Colonic mucosa (tissue), 4 donors: ENCODE measurements around the gene SULT4A1. TPM values are rescaled to one million over a fixed set of nuclear protein-coding genes. Genes with fewer than 3 reads are reported as not detected.

Experiments
- DNase-seq: peaks from one replicate; pipeline ENCODE4 v3.0.0-alpha.2; 2020
- H3K27ac ChIP-seq: fragments of 200-600 bp; one replicate; pipeline ENCODE4 v1.8.0; 2021
- H3K27me3 ChIP-seq: fragments of 200-600 bp; one replicate; pipeline ENCODE4 v1.8.0; 2021
- H3K36me3 ChIP-seq: fragments of 200-600 bp; one replicate; pipeline ENCODE4 v1.8.0; 2021
- H3K4me1 ChIP-seq: fragments of 200-600 bp; one replicate; pipeline ENCODE4 v1.8.0; 2021; ENCODE audit warnings: mild to moderate bottlenecking
- H3K4me3 ChIP-seq: fragments of 200-600 bp; one replicate; pipeline ENCODE4 v1.8.0; 2021
- H3K9ac ChIP-seq, 2 donors: one replicate each; pipeline ENCODE4 v1.7.0; 2013; ENCODE audit warnings: control low read depth in 2 of 2, low read depth in 2 of 2, low read length in 2 of 2
- H3K9me3 ChIP-seq: fragments of 200-600 bp; one replicate; pipeline ENCODE4 v1.8.0; 2021
- intact Hi-C: fragments of 100-400 bp; cut with DNase I; formaldehyde crosslinking; loops from one replicate; pipeline ENCODE4 v1.14.1; 2022
- total RNA-seq, 2 donors: library from RNA; stranded (reverse); fragmentation: NEBNext Ultra II Directional in 1 of 2; extraction: Animal tissue kit (Norgen Biotek cat#: 25700) in 1 of 2; gene quantifications; one replicate each; pipeline ENCODE4 v1.2.1, GENCODE V29; 2021
- TF ChIP-seq, protein P1 (sequence below): fragments of 200-600 bp; IDR thresholded peaks from one replicate; pipeline ENCODE4 v1.8.0; 2022; ENCODE audit warnings: antibody characterized with exemption, mild to moderate bottlenecking
- donor health status: healthy.
- donor health status: DM: no; HTN: no; CAD: no.
- donor health status: DM: no; HTN: no; CAD: no.

SULT4A1 gene
- total RNA-seq, 2 donors from 2014 or later, result 0.10 to 0.82 TPM

DNA sequence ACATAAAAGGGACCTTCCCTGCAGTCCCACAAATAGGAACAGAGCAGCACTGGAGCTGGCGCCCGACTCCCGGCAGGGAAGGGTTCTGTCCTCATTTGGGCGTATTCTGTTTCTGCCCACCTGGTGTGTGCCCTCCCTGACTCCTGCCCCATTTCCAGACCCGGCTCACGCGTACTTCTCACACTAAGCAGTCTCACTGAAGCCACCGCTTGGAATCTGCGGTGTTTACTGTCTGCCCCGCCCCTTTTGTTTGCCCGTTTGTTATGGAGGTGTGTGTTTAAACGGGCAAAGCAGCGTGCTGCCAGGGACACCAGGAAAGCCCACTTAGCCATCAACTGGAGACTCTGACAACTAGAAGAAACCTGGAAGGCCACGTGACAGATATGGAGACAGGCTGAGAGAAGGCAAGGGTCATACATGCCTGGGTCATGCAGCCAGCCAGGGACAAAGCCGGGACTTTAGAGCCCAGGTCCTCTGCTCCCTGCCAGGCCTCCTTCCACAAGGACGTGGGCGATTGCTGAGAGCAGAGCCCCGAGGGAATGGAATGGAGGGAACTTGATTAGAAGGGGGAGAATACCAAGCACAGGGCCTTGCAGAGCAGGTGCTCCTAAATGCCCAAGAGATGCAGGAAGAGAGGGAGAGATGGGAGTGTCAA, 41.5 kb downstream of the SULT4A1 start:
- H3K36me3 ChIP-seq, result no peaks in the 10 kb centered on the region
- intact Hi-C loops, result loop anchor here (10.0 kb wide), 1 partner anchor 124 kb away; no protein-coding TSS in a partner anchor
- H3K4me3 ChIP-seq, result no peak overlapping the region
- no peaks in the 10 kb centered on the region for H3K27me3 ChIP-seq
- no peak overlapping the region for H3K27ac ChIP-seq
- no peak for DNase-seq
- H3K9me3 ChIP-seq, result no peaks in the 10 kb centered on the region
- no peaks in the 10 kb centered on the region for H3K4me1 ChIP-seq
- TF ChIP-seq, protein P1, sequence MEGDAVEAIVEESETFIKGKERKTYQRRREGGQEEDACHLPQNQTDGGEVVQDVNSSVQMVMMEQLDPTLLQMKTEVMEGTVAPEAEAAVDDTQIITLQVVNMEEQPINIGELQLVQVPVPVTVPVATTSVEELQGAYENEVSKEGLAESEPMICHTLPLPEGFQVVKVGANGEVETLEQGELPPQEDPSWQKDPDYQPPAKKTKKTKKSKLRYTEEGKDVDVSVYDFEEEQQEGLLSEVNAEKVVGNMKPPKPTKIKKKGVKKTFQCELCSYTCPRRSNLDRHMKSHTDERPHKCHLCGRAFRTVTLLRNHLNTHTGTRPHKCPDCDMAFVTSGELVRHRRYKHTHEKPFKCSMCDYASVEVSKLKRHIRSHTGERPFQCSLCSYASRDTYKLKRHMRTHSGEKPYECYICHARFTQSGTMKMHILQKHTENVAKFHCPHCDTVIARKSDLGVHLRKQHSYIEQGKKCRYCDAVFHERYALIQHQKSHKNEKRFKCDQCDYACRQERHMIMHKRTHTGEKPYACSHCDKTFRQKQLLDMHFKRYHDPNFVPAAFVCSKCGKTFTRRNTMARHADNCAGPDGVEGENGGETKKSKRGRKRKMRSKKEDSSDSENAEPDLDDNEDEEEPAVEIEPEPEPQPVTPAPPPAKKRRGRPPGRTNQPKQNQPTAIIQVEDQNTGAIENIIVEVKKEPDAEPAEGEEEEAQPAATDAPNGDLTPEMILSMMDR, result no peak
- no peak overlapping the region for H3K9ac ChIP-seq

DNA sequence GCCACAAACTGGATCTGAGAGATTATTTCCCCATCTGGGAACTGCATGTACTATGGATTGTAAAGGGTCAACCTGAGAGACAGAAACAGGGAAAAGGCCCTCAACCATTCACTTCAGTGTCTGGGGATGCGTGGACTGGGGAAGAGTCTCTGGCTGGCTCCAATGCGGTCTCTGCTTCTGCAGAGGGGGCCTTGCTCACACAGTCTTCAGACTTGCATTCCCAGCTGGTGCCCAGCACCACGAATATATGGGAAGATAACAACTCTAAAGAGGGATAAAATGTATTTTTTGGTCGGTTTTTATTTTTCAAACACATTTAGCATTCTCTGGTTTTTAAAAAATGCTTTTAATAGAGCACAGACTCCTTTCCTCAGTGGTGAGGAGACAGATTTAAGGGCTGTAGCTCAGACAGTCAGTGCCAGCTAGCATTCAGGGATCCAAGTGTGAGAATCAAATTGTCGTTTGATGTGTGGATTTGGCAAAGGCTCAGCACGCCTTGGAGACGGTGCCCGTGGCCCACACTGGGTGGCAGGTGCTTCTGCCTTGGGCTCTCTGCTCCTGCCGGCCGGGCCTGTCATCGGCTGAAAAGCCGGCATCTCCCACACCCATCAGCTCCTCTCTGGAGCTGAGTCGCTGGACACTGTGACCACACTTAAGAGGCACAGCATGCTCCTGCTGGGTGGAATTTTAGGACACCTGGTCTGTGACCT, 42.2 kb downstream of the SULT4A1 start:
- TF ChIP-seq, protein P1, result no peak
- no peak overlapping the region for H3K4me3 ChIP-seq
- intact Hi-C loops, result loop anchor here (10.0 kb wide), 1 partner anchor 125 kb away; no protein-coding TSS in a partner anchor
- no peak overlapping the region for H3K27ac ChIP-seq
- H3K9me3 ChIP-seq, result no peaks in the 10 kb centered on the region
- no peak overlapping the region for H3K9ac ChIP-seq
- H3K36me3 ChIP-seq, result no peaks in the 10 kb centered on the region
- no peaks in the 10 kb centered on the region for H3K4me1 ChIP-seq
- H3K27me3 ChIP-seq, result no peaks in the 10 kb centered on the region
- no peak for DNase-seq

DNA sequence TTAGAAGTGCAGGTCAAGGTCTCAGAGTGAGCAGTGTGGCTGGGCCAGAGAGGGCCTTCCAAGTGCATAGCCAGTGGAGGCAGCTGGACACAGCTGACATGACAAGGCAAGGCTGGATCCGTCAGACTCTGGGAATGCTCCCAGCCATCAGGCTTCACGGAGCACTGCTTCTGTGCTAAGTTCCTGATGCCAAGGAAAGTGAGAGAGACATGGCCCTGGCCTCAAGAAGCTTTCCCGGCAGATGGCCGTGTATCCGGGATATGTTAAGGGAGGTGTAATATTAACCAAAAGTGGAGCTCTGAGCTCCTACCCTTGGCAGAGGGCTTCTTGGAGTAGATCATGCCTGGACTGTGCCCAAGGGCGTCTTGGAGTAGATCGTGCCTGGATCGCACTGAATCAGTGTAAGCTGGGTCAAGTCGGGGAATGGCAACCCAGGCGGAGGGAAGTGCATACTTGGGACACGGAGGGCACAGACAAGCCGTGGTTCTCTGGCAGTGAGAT, 42.8 kb downstream of the SULT4A1 start:
- no peaks in the 10 kb centered on the region for H3K9me3 ChIP-seq
- no peaks in the 10 kb centered on the region for H3K27me3 ChIP-seq
- H3K27ac ChIP-seq, result no peak overlapping the region
- DNase-seq, result no peak
- no peak overlapping the region for H3K4me3 ChIP-seq
- no peak overlapping the region for H3K9ac ChIP-seq
- H3K4me1 ChIP-seq, result no peaks in the 10 kb centered on the region
- H3K36me3 ChIP-seq, result no peaks in the 10 kb centered on the region
- intact Hi-C loops, result no loop called here
- TF ChIP-seq, protein P1, result no peak

DNA sequence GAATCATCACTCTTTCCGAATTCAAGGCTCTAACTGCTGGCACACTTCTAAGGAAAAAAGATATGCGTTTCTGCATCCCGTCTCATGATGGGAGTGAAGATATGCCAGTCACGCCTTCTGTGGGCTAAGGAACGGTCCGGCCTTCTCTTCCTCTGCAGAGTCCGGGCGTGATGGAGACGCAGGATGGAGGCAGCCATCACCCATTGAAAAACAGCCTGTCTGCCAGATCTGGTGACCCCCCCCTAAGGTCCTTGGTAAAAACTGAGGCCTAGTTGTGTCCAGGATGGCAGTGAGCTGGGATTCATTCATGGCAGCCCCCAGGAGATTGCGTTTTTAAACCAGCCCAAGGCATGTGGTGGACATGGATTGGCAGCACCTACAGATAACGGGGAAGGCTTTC, 43.3 kb downstream of the SULT4A1 start:
- intact Hi-C loops, result no loop called here
- Histone ChIP-seq H3K4me3 (no peak overlapping the region), H3K36me3 (no peaks in the 10 kb centered on the region), H3K9ac (no peak overlapping the region), H3K9me3 (no peaks in the 10 kb centered on the region), H3K4me1 (no peaks in the 10 kb centered on the region), H3K27ac (no peak overlapping the region), H3K27me3 (no peaks in the 10 kb centered on the region)
- no peak for DNase-seq
- TF ChIP-seq, protein P1, result no peak

DNA sequence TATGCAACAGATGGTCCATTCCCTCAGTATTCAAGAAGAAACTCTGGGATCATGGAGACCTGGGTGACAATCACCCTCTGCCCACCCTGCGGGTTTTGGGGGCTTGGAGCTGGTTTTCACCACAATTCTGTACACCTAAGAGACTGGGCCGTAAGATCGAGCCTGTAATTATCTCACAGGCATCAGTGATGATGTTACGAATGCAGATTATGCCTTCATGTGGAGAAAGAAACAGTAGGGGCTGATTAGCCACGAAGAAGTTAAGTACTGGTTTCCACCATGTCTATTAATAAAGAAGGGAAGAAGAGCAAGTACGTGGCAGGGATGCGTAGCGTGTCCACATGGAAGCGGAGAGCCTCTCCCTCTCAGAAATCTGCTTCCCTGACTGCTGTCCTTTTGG, 44.9 kb downstream of the SULT4A1 start:
- TF ChIP-seq, protein P1, result no peak
- Histone ChIP-seq H3K4me1 (peaks cover 4% of the 10 kb centered on the region), H3K9me3 (no peaks in the 10 kb centered on the region), H3K36me3 (no peaks in the 10 kb centered on the region), H3K9ac (no peak overlapping the region), H3K27me3 (no peaks in the 10 kb centered on the region), H3K4me3 (no peak overlapping the region), H3K27ac (no peak overlapping the region)
- no peak for DNase-seq
- intact Hi-C loops, result no loop called here
